ENCODE results near the gene RNF213. TPM values are rescaled to one million over a fixed set of nuclear protein-coding genes. Genes with fewer than 3 reads are reported as not detected.

RNF213 gene
- total and polyA plus RNA-seq, 7 donors: 7.8 to 138 (median 50.4) TPM

- H3K4me1 ChIP-seq: peaks cover 0 to 5% (median 0%) of the 10 kb centered on the region in 4 donors
- H3K4me3 ChIP-seq: no peak overlapping the region
- H3K27ac ChIP-seq: no peak overlapping the region
- peaks cover 0 to 59% (median 9%) of the 10 kb centered on the region in 4 donors for H3K36me3 ChIP-seq
- TF ChIP-seq EP300 (IDR thresholded peaks at IDR 0.05) (no peak), POLR2AphosphoS5 (IDR thresholded peaks at IDR 0.05) (no peak)
- TF ChIP-seq, protein P1, sequence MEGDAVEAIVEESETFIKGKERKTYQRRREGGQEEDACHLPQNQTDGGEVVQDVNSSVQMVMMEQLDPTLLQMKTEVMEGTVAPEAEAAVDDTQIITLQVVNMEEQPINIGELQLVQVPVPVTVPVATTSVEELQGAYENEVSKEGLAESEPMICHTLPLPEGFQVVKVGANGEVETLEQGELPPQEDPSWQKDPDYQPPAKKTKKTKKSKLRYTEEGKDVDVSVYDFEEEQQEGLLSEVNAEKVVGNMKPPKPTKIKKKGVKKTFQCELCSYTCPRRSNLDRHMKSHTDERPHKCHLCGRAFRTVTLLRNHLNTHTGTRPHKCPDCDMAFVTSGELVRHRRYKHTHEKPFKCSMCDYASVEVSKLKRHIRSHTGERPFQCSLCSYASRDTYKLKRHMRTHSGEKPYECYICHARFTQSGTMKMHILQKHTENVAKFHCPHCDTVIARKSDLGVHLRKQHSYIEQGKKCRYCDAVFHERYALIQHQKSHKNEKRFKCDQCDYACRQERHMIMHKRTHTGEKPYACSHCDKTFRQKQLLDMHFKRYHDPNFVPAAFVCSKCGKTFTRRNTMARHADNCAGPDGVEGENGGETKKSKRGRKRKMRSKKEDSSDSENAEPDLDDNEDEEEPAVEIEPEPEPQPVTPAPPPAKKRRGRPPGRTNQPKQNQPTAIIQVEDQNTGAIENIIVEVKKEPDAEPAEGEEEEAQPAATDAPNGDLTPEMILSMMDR (IDR thresholded peaks at IDR 0.05): no peak
- DNase-seq: no peak
- H3K9me3 ChIP-seq: peaks cover 0 to 4% (median 1%) of the 10 kb centered on the region in 4 donors
- 95 to 96% methylated on average over 4 of the region's 4 CpGs for WGBS, 2 donors
- no peaks in the 10 kb centered on the region for H3K27me3 ChIP-seq
- intact Hi-C loops (cut with DNase I): no loop called here
Measured at GRCh38 chr17:80227156-80227555, 33.5 kb upstream of the RNF213 start.

DNA sequence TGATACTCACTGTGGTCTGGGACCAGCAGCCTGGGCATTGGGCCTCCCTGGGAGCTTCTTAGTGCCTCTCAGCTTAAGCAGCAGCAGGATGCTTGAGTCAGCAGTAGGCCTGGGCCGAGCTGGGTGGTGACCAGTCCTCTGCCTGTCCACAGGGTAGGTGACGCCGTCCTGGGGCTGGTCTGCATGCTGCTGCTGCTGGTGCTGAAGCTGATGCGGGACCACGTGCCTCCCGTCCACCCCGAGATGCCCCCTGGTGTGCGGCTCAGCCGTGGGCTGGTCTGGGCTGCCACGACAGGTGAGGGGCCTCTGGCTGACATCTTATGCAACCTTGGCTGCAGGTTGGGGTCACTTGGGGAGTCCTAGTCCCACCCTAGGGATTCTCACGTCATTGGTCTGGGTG lies 33.0 kb upstream of the RNF213 start:
- Histone ChIP-seq H3K36me3 (peaks cover 0 to 64% (median 11%) of the 10 kb centered on the region in 4 donors), H3K27ac (no peak overlapping the region), H3K9me3 (peaks cover 0 to 9% (median 3%) of the 10 kb centered on the region in 4 donors), H3K4me3 (no peak overlapping the region), H3K4me1 (peaks cover 0 to under 1% (median 0%) of the 10 kb centered on the region in 4 donors), H3K27me3 (no peaks in the 10 kb centered on the region)
- WGBS, 2 donors: 95% methylated on average over 11 of the region's 11 CpGs
- intact Hi-C loops (cut with DNase I): no loop called here
- TF ChIP-seq, protein P1 (IDR thresholded peaks at IDR 0.05): no peak
- TF ChIP-seq EP300 (IDR thresholded peaks at IDR 0.05): no peak
- TF ChIP-seq POLR2AphosphoS5 (IDR thresholded peaks at IDR 0.05): no peak
- no peak for DNase-seq

DNA sequence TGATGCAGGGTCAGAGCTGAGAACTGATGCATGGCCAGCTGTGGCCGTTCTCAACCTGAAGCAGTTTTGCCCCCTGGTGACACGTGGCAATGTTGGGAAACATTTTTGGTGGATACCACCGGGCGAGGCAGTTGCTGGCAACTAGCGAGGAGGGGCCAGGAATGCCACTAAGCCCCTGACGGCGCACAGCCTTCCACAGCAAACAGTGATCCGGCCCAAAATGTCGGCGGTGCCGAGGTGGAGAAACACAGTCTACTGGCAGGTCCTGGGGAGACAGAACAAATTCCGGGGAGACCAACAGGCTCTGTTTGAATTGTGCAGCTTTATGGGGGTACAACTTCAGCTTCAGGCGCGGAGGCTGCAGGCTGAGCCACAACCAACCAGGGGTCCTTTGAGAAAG lies 32.2 kb upstream of the RNF213 start:
- TF ChIP-seq POLR2A (IDR thresholded peaks at IDR 0.05) (no peak), POLR2AphosphoS5 (IDR thresholded peaks at IDR 0.05) (no peak), EP300 (IDR thresholded peaks at IDR 0.05) (no peak)
- TF ChIP-seq, protein P1 (IDR thresholded peaks at IDR 0.05): no peak
- Histone ChIP-seq H3K27ac (no peak overlapping the region), H3K27me3 (no peaks in the 10 kb centered on the region), H3K36me3 (peaks cover 0 to 71% (median 17%) of the 10 kb centered on the region in 4 donors), H3K4me1 (no peaks in the 10 kb centered on the region), H3K9me3 (peaks cover 0 to 13% (median 8%) of the 10 kb centered on the region in 4 donors), H3K4me3 (no peak overlapping the region)
- intact Hi-C loops (cut with DNase I): no loop called here
- WGBS, 2 donors: 93 to 95% methylated on average over 14 of the region's 14 CpGs
- DNase-seq: no peak

DNA sequence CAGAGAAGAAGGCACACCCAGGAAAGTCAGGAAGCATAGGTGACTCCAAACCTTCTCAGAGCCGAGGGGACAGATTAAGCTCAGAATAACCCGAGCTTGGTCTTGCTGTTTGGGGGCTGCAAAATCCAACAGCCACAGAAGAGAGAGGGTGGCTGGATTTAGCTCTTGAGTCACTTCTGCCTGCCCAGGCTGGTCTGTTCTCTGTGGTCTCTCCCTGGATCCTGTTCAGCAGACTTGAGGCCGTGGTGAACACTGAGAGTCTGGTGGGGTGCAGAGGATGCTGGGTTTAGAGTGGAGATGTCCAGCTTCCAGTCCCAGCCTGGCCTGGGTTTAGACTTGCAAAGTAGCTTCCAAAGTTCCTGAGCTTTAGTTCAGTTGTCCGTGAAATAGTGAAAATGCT lies 31.6 kb upstream of the RNF213 start:
- TF ChIP-seq POLR2AphosphoS5 (IDR thresholded peaks at IDR 0.05): no peak
- TF ChIP-seq, protein P1 (IDR thresholded peaks at IDR 0.05): no peak
- TF ChIP-seq POLR2A (IDR thresholded peaks at IDR 0.05): no peak
- no peak for TF ChIP-seq EP300 (IDR thresholded peaks at IDR 0.05)
- 92 to 93% methylated on average over 4 of the region's 4 CpGs for WGBS, 2 donors
- H3K4me1 ChIP-seq: no peaks in the 10 kb centered on the region
- peaks cover 0 to 13% (median 8%) of the 10 kb centered on the region in 4 donors for H3K9me3 ChIP-seq
- peaks cover 0 to 75% (median 17%) of the 10 kb centered on the region in 4 donors for H3K36me3 ChIP-seq
- no peak overlapping the region for H3K27ac ChIP-seq
- intact Hi-C loops (cut with DNase I): no loop called here
- H3K4me3 ChIP-seq: no peak overlapping the region
- no peaks in the 10 kb centered on the region for H3K27me3 ChIP-seq
- DNase-seq: no peak

- H3K36me3 ChIP-seq: peaks cover 13 to 87% (median 22%) of the 10 kb centered on the region in 4 donors
- intact Hi-C loops (cut with DNase I): no loop called here
- DNase-seq: no peak
- no peak overlapping the region for H3K4me3 ChIP-seq
- no peak for TF ChIP-seq POLR2A (IDR thresholded peaks at IDR 0.05)
- no peak for TF ChIP-seq EP300 (IDR thresholded peaks at IDR 0.05)
- no peak for TF ChIP-seq POLR2AphosphoS5 (IDR thresholded peaks at IDR 0.05)
- WGBS, 2 donors: 97 to 98% methylated on average over 1 of the region's 1 CpG
- H3K27me3 ChIP-seq: no peaks in the 10 kb centered on the region
- H3K9me3 ChIP-seq: peaks cover 0 to 13% (median 8%) of the 10 kb centered on the region in 4 donors
- no peak overlapping the region for H3K27ac ChIP-seq
- H3K4me1 ChIP-seq: no peaks in the 10 kb centered on the region
Measured at GRCh38 chr17:80232438-80232837, 28.2 kb upstream of the RNF213 start.
